GM12878 (cell line): ENCODE data around the gene DCBLD1. TPM values are rescaled to one million over a fixed set of nuclear protein-coding genes. Genes with fewer than 3 reads are reported as not detected.

ENCODE experiments used
- ATAC-seq: fragments of 200-7000 bp; cut with Tn5 transposase; 3 replicates; pipeline ENCODE4 v1.9.1; 2020; ENCODE audit warnings: mild to moderate bottlenecking, moderate library complexity
- BruUV-seq: library from RNA; stranded (reverse); fragments of 400-500 nt; replicated peaks from 2 replicates; lab custom pipeline; 2021; lab: Mats Ljungman, UMichigan
- CTCF ChIA-PET: fragments of 300-600 bp; sonication (Branson Sonifier 250); formaldehyde crosslinking; extraction: SDS; loops from one replicate; lab custom pipeline; 2021; ENCODE audit warnings: inconsistent platforms; lab: Yijun Ruan, JAX
- POLR2A ChIA-PET: fragments of 350-600 bp; formaldehyde crosslinking; extraction: SDS; loops from one replicate; lab custom pipeline; 2021; ENCODE audit warnings: inconsistent platforms; lab: Charles Lee
- RAD21 ChIA-PET: fragments of 300-600 bp; sonication (Branson Sonifier 250); formaldehyde crosslinking; loops from one replicate; lab custom pipeline; 2023; ENCODE audit warnings: antibody characterized with exemption; ENCODE audit not compliant: unreplicated experiment; lab: Charles Lee
- SMC1A ChIA-PET: fragments of 300-600 bp; sonication (Branson Sonifier 250); formaldehyde crosslinking; loops from one replicate; lab custom pipeline; 2023; ENCODE audit not compliant: unreplicated experiment, uncharacterized antibody; lab: Charles Lee
- DNase-seq: peaks from one replicate; pipeline ENCODE4 v3.0.0-alpha.2; 2011; ENCODE audit warnings: low read depth, low spot score
- FAIRE-seq: peaks from 3 replicates; lab custom pipeline; 2011; peaks lifted over from hg19 to GRCh38; lab: Jason Lieb, UNC
- H2AFZ ChIP-seq: 2 replicates; pipeline ENCODE4 v1.6.0; 2011; ENCODE audit warnings: low read depth, low read length, control low read depth; ENCODE audit not compliant: control insufficient read depth
- H3K27ac ChIP-seq: 2 replicates; pipeline ENCODE4 v1.5.1; 2011; ENCODE audit warnings: control low read depth; ENCODE audit not compliant: control insufficient read depth, insufficient read depth
- H3K27me3 ChIP-seq, 2 experiments: replicated peaks in 1 of 2; 2 replicates each; pipeline versions ENCODE4 v1.6.0 to v1.6.1; 2011; ENCODE audit warnings: low read length in 1 of 2; ENCODE audit not compliant: control insufficient read depth in 2 of 2, insufficient read depth in 2 of 2
- H3K36me3 ChIP-seq, 2 experiments: 2 replicates each; pipeline ENCODE4 v1.5.1; 2011; ENCODE audit warnings: low read length in 1 of 2; ENCODE audit not compliant: control insufficient read depth in 2 of 2, insufficient read depth in 2 of 2
- H3K4me1 ChIP-seq: 2 replicates; pipeline ENCODE4 v1.6.1; 2011; ENCODE audit warnings: mild to moderate bottlenecking, low read length, moderate library complexity, mixed read lengths; ENCODE audit not compliant: control insufficient read depth, insufficient read depth
- H3K4me2 ChIP-seq: 2 replicates; pipeline ENCODE4 v1.6.0; 2011; ENCODE audit warnings: control low read depth; ENCODE audit not compliant: control insufficient read depth, insufficient read depth
- H3K4me3 ChIP-seq: fragments of 200-600 bp; sonication (generic); 2 replicates; pipeline ENCODE4 v1.5.1; 2016
- H3K79me2 ChIP-seq: 2 replicates; pipeline ENCODE4 v1.6.0; 2011; ENCODE audit warnings: low read length; ENCODE audit not compliant: control insufficient read depth, insufficient read depth
- H3K9ac ChIP-seq: 2 replicates; pipeline ENCODE4 v1.8.0; 2011; ENCODE audit warnings: low read length, control low read depth, mixed read lengths; ENCODE audit not compliant: control insufficient read depth, insufficient read depth
- H3K9me3 ChIP-seq: replicated peaks from 3 replicates; pipeline ENCODE4 v1.5.1; 2011; ENCODE audit warnings: mild to moderate bottlenecking, low read length; ENCODE audit not compliant: control insufficient read depth, insufficient read depth
- H4K20me1 ChIP-seq: 2 replicates; pipeline ENCODE4 v1.6.0; 2011; ENCODE audit not compliant: control insufficient read depth, insufficient read depth
- CBFB ChIP-seq: IDR thresholded peaks from 2 replicates; pipeline ENCODE4 v1.6.1; 2016; ENCODE audit warnings: antibody characterized with exemption, low read depth
- DPF2 ChIP-seq: fragments of 450-650 bp; IDR thresholded peaks from 2 replicates; pipeline ENCODE4 v1.6.1; 2017; ENCODE audit warnings: mild to moderate bottlenecking
- GABPA ChIP-seq: IDR thresholded peaks from 2 replicates; pipeline ENCODE4 v1.6.1; 2014; ENCODE audit warnings: antibody characterized with exemption, low read depth, mild to moderate bottlenecking, inconsistent platforms
- IRF5 ChIP-seq: fragments of 450-650 bp; IDR thresholded peaks from 2 replicates; pipeline ENCODE4 v1.6.1; 2017; ENCODE audit warnings: borderline replicate concordance
- MXI1 ChIP-seq: fragments of 150-350 bp; IDR thresholded peaks from 2 replicates; pipeline ENCODE4 v1.6.1; 2011; ENCODE audit warnings: low read depth, mild to moderate bottlenecking, inconsistent platforms, low read length, improper control_type of control experiment
- NBN ChIP-seq: fragments of 450-650 bp; IDR thresholded peaks from 2 replicates; pipeline ENCODE4 v1.6.1; 2016
- NFYB ChIP-seq: IDR thresholded peaks from 2 replicates; pipeline ENCODE4 v1.6.1; 2011; ENCODE audit warnings: low read depth, mild to moderate bottlenecking, low read length, improper control_type of control experiment, moderate library complexity; ENCODE audit not compliant: insufficient read depth
- RFX5 ChIP-seq: IDR thresholded peaks from 2 replicates; pipeline ENCODE4 v1.6.1; 2011; ENCODE audit warnings: low read depth, low read length, improper control_type of control experiment
- SUPT20H ChIP-seq: IDR thresholded peaks from 2 replicates; pipeline ENCODE4 v1.6.1; 2011; ENCODE audit warnings: low read depth, mild to moderate bottlenecking, low read length, moderate library complexity, borderline replicate concordance; ENCODE audit not compliant: control insufficient read depth
- TAF1 ChIP-seq: IDR thresholded peaks from 2 replicates; pipeline ENCODE4 v1.6.1; 2011; ENCODE audit warnings: mild to moderate bottlenecking, low read depth, low read length, borderline replicate concordance
- YY1 ChIP-seq: IDR thresholded peaks from 2 replicates; pipeline ENCODE4 v1.6.1; 2011; ENCODE audit warnings: low read depth, mild to moderate bottlenecking, low read length
- ZNF384 ChIP-seq: IDR thresholded peaks from 2 replicates; pipeline ENCODE4 v1.6.1; 2012; ENCODE audit warnings: low read depth, mild to moderate bottlenecking, low read length, improper control_type of control experiment, borderline replicate concordance
- WGBS: methylation state at CpG from one replicate; pipeline ENCODE4 v1.1.6; 2016; ENCODE audit warnings: low lambda C conversion rate; ENCODE audit not compliant: insufficient replicate concordance, insufficient coverage; ENCODE audit errors: missing lambda C conversion rate; 5-methylcytosine and 5-hydroxymethylcytosine counted together
- in situ Hi-C: fragments of 300-500 bp; cut with MboI; formaldehyde crosslinking; loops from 9 replicates; pipeline ENCODE4 v1.14.3; 2018; ENCODE audit warnings: mixed read lengths
- intact Hi-C: fragments of 100-400 bp; cut with micrococcal nuclease; formaldehyde crosslinking; loops from one replicate; pipeline ENCODE4 v1.14.2; 2022; ENCODE audit not compliant: unreplicated experiment
- polyA plus RNA-seq, 11 experiments: library from polyadenylated mRNA; depleted of rRNA in 4 of 11; unstranded in 6 of 11; stranded (reverse) in 5 of 11; fragments of >200 nt; fragmentation: Nextera tagmentation in 4 of 11; fragmentation: Illumina TruSeq in 1 of 11; extraction: Ambion mirVana in 4 of 11; extraction: Trizol in 1 of 11; gene quantifications; 1 replicate in 1 of 11; 2 replicates in 10 of 11; pipeline versions ENCODE4 v1.2.1 to v1.2.3, GENCODE V29; 2011 to 2016; ENCODE audit warnings: inconsistent platforms in 2 of 11, missing spikeins in 2 of 11, low read depth in 1 of 11
- total RNA-seq, 4 experiments: library from RNA; depleted of rRNA in 3 of 4; stranded (reverse); fragments of >200 nt in 3 of 4; fragmentation: Illumina TruSeq in 1 of 4; extraction: Trizol in 1 of 4; gene quantifications; 2 replicates each; pipeline versions ENCODE4 v1.2.1 to v1.2.3, GENCODE V29; 2013 to 2021
- TF ChIP-seq, protein P1 (sequence below): IDR thresholded peaks from 2 replicates; pipeline ENCODE4 v1.6.1; 2012; ENCODE audit warnings: mild to moderate bottlenecking, low read depth, low read length

Gene DCBLD1
- total and polyA plus RNA-seq, 10 of the 15 experiments (the other 5 are each of a cell fraction or from before 2014, with no cell fraction given) = 0.92 to 9.2 (median 8.3) TPM

DNA sequence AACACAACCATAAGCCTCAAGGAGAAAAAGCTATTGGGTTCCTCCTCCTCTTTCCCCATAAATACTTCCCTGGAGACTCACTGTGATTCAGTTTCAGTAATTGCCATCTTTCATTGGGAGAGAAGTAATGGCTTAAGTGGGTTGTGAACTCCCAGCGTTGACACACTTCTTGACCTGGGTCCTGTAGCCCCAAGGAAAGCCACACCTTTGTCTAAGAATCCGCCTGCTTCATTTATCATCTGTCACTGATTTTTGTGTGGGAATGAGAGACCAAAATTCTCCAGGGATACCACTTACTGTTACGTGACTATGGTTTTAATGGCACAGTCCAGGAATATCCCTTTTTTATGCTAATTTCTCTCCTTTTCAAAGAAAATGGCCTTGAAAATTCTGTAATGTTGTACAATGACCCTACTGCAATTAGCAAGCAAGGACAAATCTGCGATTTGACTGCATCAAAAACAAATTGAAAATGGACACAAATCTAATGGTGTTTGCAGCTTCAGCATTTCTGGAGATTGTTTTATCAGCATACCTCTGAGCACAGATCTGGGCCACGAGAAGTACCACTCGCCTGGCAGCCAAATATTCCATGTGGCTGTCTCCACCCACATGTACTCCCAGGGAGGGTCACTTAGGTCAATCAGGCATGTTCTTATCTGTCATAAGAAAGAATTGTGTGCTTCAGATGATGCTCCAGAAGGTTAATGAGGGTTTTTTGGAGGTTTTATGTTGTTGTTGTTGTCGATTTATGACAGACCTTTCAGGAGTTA, 29.8 kb downstream of the DCBLD1 start:
- no peak overlapping the region for H3K4me2 ChIP-seq
- FAIRE-seq (no peak), DNase-seq (no peak), ATAC-seq (no peak)
- intact Hi-C loops (no loop called here), in situ Hi-C loops (no loop called here)
- TF ChIP-seq YY1 (no peak), IRF5 (no peak), NBN (no peak), GABPA (no peak), DPF2 (no peak), MXI1 (no peak), NFYB (no peak), ZNF384 (no peak), SUPT20H (no peak), TAF1 (no peak), CBFB (no peak), RFX5 (no peak)
- TF ChIP-seq, protein P1, sequence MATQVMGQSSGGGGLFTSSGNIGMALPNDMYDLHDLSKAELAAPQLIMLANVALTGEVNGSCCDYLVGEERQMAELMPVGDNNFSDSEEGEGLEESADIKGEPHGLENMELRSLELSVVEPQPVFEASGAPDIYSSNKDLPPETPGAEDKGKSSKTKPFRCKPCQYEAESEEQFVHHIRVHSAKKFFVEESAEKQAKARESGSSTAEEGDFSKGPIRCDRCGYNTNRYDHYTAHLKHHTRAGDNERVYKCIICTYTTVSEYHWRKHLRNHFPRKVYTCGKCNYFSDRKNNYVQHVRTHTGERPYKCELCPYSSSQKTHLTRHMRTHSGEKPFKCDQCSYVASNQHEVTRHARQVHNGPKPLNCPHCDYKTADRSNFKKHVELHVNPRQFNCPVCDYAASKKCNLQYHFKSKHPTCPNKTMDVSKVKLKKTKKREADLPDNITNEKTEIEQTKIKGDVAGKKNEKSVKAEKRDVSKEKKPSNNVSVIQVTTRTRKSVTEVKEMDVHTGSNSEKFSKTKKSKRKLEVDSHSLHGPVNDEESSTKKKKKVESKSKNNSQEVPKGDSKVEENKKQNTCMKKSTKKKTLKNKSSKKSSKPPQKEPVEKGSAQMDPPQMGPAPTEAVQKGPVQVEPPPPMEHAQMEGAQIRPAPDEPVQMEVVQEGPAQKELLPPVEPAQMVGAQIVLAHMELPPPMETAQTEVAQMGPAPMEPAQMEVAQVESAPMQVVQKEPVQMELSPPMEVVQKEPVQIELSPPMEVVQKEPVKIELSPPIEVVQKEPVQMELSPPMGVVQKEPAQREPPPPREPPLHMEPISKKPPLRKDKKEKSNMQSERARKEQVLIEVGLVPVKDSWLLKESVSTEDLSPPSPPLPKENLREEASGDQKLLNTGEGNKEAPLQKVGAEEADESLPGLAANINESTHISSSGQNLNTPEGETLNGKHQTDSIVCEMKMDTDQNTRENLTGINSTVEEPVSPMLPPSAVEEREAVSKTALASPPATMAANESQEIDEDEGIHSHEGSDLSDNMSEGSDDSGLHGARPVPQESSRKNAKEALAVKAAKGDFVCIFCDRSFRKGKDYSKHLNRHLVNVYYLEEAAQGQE = no peak
- no peaks in the 10 kb centered on the region for H3K36me3 ChIP-seq
- H3K9me3 ChIP-seq = no peaks in the 10 kb centered on the region; the same call in 2 of the 3 replicates
- no TSS peak for BruUV-seq
- no peak overlapping the region for H3K27ac ChIP-seq
- WGBS = 73% methylated on average over 7 of the region's 7 CpGs
- ChIA-PET CTCF (no interaction called here), RAD21 (no interaction called here), SMC1A (interaction anchor here (0.9 kb wide), 1 partner anchor 9 kb away, joined by 3 read pairs; no protein-coding TSS in a partner anchor), POLR2A (no interaction called here)
- H3K4me1 ChIP-seq = no peaks in the 10 kb centered on the region
- H3K9ac ChIP-seq = no peak overlapping the region
- no peak overlapping the region for H2AFZ ChIP-seq
- H3K4me3 ChIP-seq = no peak overlapping the region
- H3K27me3 ChIP-seq = no peaks in the 10 kb centered on the region
- no peaks in the 10 kb centered on the region for H4K20me1 ChIP-seq
- no peaks in the 10 kb centered on the region for H3K79me2 ChIP-seq
